Kidney (tissue), 14 donors: ENCODE measurements around the gene FUS. TPM values are rescaled to one million over a fixed set of nuclear protein-coding genes. Genes with fewer than 3 reads are reported as not detected.
"Not testable (repeated sequence)": the region's sequence is repeated elsewhere in the genome, so short reads cannot be mapped to it uniquely, and the experiment has no call there.

Experiments used
- DNase-seq, 5 donors: peaks; one replicate each; pipeline ENCODE4 v3.0.0-alpha.2; 2013 to 2020
- FAIRE-seq: peaks from 2 replicates; lab custom pipeline; 2012; peaks lifted over from hg19 to GRCh38; lab: Jason Lieb, UNC
- H3K27ac ChIP-seq, 2 donors: one replicate each; pipeline ENCODE4 v1.7.0; 2013; ENCODE audit warnings: low read depth in 2 of 2, low read length in 2 of 2, inconsistent platforms in 1 of 2
- H3K27me3 ChIP-seq: one replicate; pipeline ENCODE4 v1.7.1; 2013; ENCODE audit warnings: low read length, inconsistent platforms; ENCODE audit not compliant: control insufficient read depth, insufficient read depth
- H3K36me3 ChIP-seq, 3 donors: one replicate each; pipeline versions ENCODE4 v1.7.0 to v1.7.1; 2013; ENCODE audit warnings: low read length in 3 of 3, control low read depth in 1 of 3, inconsistent platforms in 1 of 3; ENCODE audit not compliant: insufficient read depth in 3 of 3, control insufficient read depth in 2 of 3
- H3K4me1 ChIP-seq, 3 donors: one replicate each; pipeline versions ENCODE4 v1.7.0 to v1.7.1; 2013; ENCODE audit warnings: low read length in 3 of 3, inconsistent platforms in 1 of 3, low read depth in 1 of 3; ENCODE audit not compliant: control insufficient read depth in 2 of 3, insufficient read depth in 2 of 3
- H3K4me3 ChIP-seq, 3 donors: one replicate each; pipeline versions ENCODE4 v1.7.0 to v1.8.1; 2013; ENCODE audit warnings: low read length in 3 of 3, control low read depth in 1 of 3, inconsistent platforms in 1 of 3
- H3K9ac ChIP-seq, 3 donors: one replicate each; pipeline versions ENCODE4 v1.7.0 to v1.7.1; 2013; ENCODE audit warnings: low read length in 3 of 3, control low read depth in 1 of 3, inconsistent platforms in 1 of 3
- H3K9me3 ChIP-seq, 3 donors: one replicate each; pipeline versions ENCODE4 v1.7.0 to v1.7.1; 2013; ENCODE audit warnings: low read length in 3 of 3, control low read depth in 1 of 3, inconsistent platforms in 1 of 3; ENCODE audit not compliant: control insufficient read depth in 2 of 3, insufficient read depth in 1 of 3
- intact Hi-C: fragments of 100-400 bp; cut with DNase I; formaldehyde crosslinking; loops from one replicate; pipeline ENCODE4 v1.11.1; 2022
- polyA plus RNA-seq: library from polyadenylated mRNA; stranded (reverse); fragments of 350-450 nt; fragmentation: Illumina TruSeq; extraction: RNeasy Lipid Tissue Mini Kit (QIAGEN cat#74804); gene quantifications from one replicate; pipeline ENCODE4 v1.2.3, GENCODE V29; 2014; ENCODE audit warnings: low read depth, low replicate concordance; ENCODE audit not compliant: insufficient read depth
- total RNA-seq: library from RNA; stranded (reverse); fragmentation: NEBNext Ultra II Directional; extraction: Animal tissue kit (Norgen Biotek cat#: 25700); gene quantifications from one replicate; pipeline ENCODE4 v1.2.1, GENCODE V29; 2021
- TF ChIP-seq, protein P1 (sequence below): IDR thresholded peaks from 3 replicates; pipeline ENCODE4 v1.5.1; 2012; ENCODE audit warnings: mild to moderate bottlenecking, moderate library complexity, borderline replicate concordance; ENCODE audit not compliant: insufficient read depth; ENCODE audit errors: extremely low read depth
- donor health status: control.
- donor health status: control.
- donor health status: control.
- donor health status: control.
- donor health status: control.
- donor health status: DM: yes; HTN: yes; CAD: no.
- donor health status: Normal renal cell carcinoma (clear cell type).

Gene FUS
- total and polyA plus RNA-seq, 2 donors from 2014 or later, result 180 to 333 TPM

DNA sequence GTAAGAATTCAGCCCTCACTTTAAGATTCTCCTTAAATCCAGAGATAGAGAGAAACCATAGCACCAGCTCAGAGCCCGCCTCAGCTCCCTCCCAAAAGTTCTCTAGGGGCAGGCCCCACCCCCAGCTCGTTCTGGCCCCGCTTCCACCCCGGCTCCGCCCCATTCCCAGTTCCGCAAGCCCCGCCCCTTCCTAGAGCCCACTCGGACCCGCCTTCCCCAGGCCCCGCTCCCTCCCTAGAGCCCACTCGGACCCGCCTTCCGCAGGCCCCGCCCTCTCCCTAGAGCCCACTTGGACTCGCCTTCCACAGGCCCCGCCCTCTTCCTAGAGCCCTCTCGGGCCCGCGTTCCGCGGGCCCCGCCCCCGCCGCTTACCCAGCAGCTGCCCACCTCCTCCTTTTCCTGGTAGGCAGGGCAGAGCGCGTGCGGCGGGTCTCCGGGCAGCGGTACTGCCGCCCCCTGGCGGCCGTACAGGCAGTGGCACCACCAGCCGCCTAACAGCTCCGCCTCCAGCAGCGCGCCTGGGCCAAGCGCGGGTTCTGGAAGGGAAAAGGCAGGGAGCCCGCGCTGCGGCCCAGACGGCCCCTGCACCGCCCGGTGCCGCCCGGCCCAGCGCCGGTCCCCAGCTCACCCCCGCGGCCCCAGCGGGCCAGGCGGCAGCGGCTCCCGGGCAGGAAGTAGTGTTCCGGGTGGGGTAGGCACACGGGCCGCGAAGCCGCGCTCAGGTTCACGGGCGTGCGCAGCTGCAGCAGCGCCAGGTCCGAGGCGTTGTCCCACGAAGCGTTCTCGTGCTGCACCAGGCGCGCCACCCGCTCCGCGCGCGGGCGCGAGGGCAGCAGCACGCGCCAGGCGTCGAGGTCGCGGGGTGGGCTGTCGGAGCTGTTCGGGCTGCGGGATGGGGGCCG, 37.6 kb upstream of the FUS start:
- H3K4me1 ChIP-seq, result peaks cover 0 to 22% (median 7%) of the 10 kb centered on the region in 3 donors
- peak; percentile 100 for DNase-seq
- TF ChIP-seq, protein P1, sequence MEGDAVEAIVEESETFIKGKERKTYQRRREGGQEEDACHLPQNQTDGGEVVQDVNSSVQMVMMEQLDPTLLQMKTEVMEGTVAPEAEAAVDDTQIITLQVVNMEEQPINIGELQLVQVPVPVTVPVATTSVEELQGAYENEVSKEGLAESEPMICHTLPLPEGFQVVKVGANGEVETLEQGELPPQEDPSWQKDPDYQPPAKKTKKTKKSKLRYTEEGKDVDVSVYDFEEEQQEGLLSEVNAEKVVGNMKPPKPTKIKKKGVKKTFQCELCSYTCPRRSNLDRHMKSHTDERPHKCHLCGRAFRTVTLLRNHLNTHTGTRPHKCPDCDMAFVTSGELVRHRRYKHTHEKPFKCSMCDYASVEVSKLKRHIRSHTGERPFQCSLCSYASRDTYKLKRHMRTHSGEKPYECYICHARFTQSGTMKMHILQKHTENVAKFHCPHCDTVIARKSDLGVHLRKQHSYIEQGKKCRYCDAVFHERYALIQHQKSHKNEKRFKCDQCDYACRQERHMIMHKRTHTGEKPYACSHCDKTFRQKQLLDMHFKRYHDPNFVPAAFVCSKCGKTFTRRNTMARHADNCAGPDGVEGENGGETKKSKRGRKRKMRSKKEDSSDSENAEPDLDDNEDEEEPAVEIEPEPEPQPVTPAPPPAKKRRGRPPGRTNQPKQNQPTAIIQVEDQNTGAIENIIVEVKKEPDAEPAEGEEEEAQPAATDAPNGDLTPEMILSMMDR, result peak; percentile 96
- no peaks in the 10 kb centered on the region for H3K27me3 ChIP-seq
- H3K36me3 ChIP-seq, result no peaks in the 10 kb centered on the region
- peak; percentile 92 for FAIRE-seq
- H3K27ac ChIP-seq, result peak overlapping the region; percentile 66 to 77
- peak overlapping the region; percentile 9 to 59 (median 25) for H3K9ac ChIP-seq
- intact Hi-C loops, result no loop called here
- no peaks in the 10 kb centered on the region for H3K9me3 ChIP-seq
- peak overlapping the region; percentile 35 to 72 (median 39) for H3K4me3 ChIP-seq

DNA sequence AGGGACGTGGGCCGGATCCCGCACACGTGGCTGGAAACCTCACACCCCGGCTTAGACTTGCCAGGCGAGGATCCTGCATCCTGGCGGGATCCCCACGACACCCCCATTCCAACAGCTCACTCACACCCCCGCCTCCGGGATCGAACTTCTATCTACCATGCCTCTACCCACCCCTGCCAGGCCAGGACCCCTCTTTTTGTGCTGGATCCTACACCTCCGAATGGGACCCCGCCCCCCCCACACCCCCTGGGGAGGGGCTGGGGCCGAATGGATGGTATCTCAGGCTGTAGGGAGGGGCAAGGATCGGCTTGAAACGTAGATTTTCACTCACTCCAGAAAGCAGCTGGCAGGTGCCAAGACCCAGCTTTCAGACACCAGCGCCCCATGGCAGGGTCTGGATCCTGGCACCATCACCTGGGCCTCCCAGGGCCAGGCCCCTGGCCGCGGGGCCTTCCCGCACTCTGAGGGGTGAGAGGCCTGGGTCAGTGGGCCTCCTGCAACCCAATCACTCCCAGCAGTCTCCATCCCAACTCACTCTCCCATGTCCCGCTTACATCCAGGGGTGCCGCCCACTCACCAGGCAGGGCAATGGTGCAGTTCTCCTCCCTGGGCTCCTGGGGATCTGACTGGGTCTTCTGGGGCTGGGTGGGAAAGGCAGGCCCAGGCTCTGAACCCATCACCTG, 36.8 kb upstream of the FUS start:
- TF ChIP-seq, protein P1, result no peak
- H3K36me3 ChIP-seq, result no peaks in the 10 kb centered on the region
- H3K4me1 ChIP-seq, result peaks cover 0 to 21% (median 7%) of the 10 kb centered on the region in 3 donors
- FAIRE-seq (no peak), DNase-seq (peak in 2 of 5 donors; percentile 85 to 89)
- no peak overlapping the region for H3K27ac ChIP-seq
- peak overlapping the region in 2 of 3 donors; percentile 1 to 46 for H3K4me3 ChIP-seq
- no peaks in the 10 kb centered on the region for H3K9me3 ChIP-seq
- intact Hi-C loops, result no loop called here
- H3K27me3 ChIP-seq, result peaks cover 3% of the 10 kb centered on the region
- H3K9ac ChIP-seq, result peak overlapping the region in 1 of 3 donors; percentile 46

DNA sequence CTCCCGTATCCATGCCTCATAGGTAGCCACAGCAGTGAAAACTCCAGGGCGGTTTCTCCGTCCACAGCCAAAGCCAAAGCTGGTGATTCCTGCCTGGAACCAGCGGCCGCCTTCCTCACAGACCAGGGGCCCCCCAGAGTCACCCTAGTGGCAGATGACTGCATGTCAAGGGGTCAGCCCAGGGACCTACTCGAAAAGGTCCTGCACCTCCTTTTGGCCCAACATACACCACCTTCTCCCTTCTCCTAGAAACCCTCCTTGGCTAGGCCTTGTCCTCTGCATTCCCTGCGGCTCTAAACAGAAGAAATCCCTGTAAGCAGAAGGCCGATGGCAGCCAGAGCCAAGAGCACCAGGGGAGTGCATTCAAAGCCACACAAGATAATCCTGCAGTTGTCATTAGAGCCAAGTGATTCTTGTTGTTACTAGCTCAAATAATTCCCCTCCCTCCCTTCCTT, 36.2 kb upstream of the FUS start:
- TF ChIP-seq, protein P1, result no peak
- intact Hi-C loops, result no loop called here

DNA sequence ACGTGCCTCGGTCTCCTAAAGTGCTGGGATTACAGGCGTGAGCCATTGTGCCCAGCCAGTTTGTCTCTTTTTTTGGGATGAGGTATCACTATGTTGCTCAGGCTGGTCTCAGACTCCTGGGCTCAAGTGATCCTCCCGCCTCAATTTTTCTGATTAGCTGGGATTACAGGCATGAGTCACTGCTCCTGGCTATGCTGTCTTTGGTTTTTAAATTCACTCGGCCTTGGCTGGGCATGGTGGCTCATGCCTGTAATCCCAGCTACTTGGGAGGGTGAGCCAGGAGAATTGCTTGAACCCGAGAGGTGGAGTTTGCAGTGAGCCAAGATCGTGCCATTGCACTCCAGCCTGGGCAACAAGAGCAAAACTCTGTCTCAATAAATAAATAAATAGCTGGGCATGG, 35.5 kb upstream of the FUS start:
- FAIRE-seq, H3K36me3 ChIP-seq, intact Hi-C loops, H3K4me3 ChIP-seq, H3K27ac ChIP-seq, H3K27me3 ChIP-seq, H3K9ac ChIP-seq, DNase-seq, H3K9me3 ChIP-seq: not testable (repeated sequence)
- peaks cover 0 to 11% (median 7%) of the 10 kb centered on the region in 3 donors for H3K4me1 ChIP-seq

More for the DNA sequence above, 36.2 kb upstream of the FUS start:
- Histone ChIP-seq H3K27me3 (peaks cover 3% of the 10 kb centered on the region), H3K36me3 (no peaks in the 10 kb centered on the region), H3K9ac (no peak overlapping the region), H3K4me3 (no peak overlapping the region), H3K9me3 (no peaks in the 10 kb centered on the region), H3K4me1 (peaks cover 0 to 16% (median 7%) of the 10 kb centered on the region in 3 donors), H3K27ac (no peak overlapping the region)
- FAIRE-seq, result no peak
- no peak for DNase-seq
